GM12801 (cell line): ENCODE data around the gene BEST2.

Experiments
- CTCF ChIP-seq: IDR thresholded peaks from one replicate; pipeline ENCODE4 v1.5.1; 2011; ENCODE audit warnings: control low read depth; ENCODE audit not compliant: insufficient read length; ENCODE audit errors: extremely low read depth

The BEST2 gene

GRCh38 chr19:12767150-12767549, 15.6 kb downstream of the BEST2 start:
- no peak for TF ChIP-seq CTCF

DNA sequence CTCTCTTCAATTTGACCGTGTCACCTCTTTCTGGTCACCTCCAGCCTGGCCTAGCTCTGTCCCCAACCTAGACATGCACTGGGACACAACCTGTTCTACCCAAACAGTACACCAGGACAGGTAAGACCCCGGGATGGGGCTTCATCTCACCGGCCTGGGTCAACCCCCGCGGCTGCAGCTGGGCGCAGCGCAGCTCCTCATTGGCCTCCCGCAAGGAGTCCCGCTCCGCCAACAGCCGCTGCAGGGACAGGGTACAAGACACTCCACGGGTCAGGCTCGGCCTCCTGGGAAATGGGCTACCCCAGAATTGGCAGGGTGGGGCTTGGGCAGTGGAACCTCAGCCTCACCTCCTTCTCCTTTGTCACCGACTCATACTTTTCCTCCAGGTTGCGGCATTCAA, 16.1 kb downstream of the BEST2 start:
- TF ChIP-seq CTCF, result no peak

- no peak for TF ChIP-seq CTCF
These were observed 18.1 kb downstream of the BEST2 start for GRCh38 chr19:12769689-12770088.

GRCh38 chr19:12770922-12771321, 19.3 kb downstream of the BEST2 start:
- no peak for TF ChIP-seq CTCF

DNA sequence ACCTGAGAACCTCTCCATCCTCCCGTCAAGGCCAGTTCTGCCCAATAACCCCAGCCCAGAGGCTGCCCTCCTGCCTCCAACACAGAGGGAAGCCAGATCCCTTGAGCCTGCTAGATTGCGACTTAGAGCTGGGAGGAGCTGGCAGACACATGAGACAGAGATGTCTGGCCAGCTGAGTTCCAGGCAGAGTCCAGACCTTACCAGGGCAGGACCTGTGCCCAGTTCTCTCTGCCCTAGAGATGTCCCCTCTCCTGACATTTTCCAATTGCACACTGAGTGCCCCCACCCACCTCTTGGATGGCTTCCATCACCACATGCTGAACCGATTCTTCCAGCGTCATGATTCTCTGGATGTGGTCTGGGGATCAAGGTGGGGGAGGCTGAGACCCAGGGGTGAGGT, 20.7 kb downstream of the BEST2 start:
- TF ChIP-seq CTCF, result no peak

DNA sequence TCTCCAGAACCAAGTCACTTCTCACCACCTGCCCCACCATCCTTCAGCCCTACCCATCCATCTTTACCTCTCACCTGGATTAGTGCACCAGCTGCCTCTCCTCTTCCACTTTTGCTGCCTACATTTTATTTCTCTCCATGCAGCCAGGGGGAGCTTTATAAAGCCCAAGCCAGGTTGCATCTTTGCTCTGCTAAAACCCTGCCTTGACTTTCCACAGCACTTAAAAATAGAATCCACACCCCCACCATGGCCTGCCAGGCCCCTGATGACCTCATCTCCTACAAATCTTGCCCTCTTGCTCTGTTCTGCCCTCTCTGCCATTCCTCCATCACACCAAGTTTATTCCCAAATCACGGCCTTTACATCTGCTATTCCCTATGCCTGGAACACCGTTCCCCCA, 22.0 kb downstream of the BEST2 start:
- TF ChIP-seq CTCF, result no peak

DNA sequence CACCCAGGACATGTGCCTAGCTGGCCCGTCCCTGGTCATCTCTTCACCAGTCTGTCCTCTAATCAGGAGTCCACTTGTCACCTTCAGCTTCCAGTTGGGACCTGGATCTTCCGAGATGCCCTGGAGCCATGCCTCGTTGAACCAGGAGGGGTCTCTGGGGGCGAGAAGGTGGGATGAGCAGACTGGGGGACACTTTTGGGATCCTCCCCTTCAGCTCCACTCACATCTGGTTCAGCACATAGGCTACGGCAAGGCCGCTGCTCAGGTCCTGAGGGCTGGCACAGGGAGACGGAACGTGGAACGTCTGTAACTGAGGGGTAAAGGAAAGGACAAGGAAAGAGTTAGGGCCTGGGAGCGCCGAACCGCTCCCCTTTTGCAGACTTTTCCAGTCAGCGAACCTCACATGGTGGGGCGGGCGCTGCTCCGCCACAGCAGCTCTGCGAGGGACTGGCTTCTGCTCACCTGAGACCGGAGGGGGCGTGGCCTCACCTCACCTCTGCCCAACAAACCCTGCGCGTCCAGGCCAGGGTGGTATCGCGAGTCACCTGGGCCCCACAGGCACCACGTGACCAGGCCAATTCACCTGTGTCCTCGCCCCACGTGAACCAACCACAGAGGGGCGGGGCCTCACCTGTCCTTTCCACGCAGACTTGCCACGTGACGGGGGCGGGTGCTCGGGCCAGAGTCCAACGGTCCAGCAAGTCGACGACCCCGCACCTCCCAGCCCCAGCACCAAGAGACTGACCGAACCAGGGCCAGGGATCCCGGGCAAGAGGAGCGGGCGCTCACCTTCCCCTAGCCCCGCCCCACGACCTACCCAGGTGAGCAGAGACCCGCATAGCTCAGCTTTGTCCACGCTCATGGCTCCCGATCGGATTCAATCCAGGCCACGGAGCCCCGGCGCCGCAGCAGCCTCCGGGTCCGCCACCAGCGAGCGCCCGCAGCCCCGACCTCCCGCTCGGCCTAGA, 23.3 kb downstream of the BEST2 start, which contains the start of gene HOOK2:
TSS of gene HOOK2 (minus strand) at position 965 of the 968 bp plus-strand sequence. CDS start at position 862, 103 bp downstream.
- TF ChIP-seq CTCF, result no peak
